GM18861 (cell line): ENCODE data around the gene OR1N1.
"Not testable (repeated sequence)": the region's sequence is repeated elsewhere in the genome, so short reads cannot be mapped to it uniquely, and the experiment has no call there.

Source experiments
- ATAC-seq: cut with Tn5 transposase; IDR thresholded peaks from one replicate; pipeline ENCODE4 v1.9.1; 2021; ENCODE audit not compliant: unreplicated experiment

The OR1N1 gene

DNA sequence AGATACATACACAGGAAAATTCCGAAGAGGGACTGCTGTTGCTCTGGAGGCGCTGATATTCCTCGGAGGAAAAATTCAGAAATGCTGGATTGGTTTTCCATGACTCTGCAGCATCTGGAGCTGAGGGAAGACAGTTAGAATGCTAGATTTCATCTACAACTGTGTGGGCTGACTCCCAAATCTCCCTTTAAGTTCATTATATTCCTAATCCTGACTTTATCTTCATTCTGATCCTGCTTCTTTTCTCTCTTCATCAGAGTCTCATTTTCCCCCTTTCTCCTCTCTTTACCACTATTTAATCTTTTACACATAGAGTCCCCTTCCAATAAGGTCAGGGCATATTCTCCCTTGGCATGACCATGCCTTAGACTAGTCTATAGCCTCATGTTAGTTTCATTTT is at the start of gene OR1N1:
TSS of gene OR1N1 (minus strand) at position 101 of the 400 bp plus-strand sequence. CDS start at position 101, 0 bp downstream.
- ATAC-seq: no peak

GRCh38 chr9:122572456-122572855 is 45.4 kb upstream of the OR1N1 start:
- ATAC-seq: no peak

DNA sequence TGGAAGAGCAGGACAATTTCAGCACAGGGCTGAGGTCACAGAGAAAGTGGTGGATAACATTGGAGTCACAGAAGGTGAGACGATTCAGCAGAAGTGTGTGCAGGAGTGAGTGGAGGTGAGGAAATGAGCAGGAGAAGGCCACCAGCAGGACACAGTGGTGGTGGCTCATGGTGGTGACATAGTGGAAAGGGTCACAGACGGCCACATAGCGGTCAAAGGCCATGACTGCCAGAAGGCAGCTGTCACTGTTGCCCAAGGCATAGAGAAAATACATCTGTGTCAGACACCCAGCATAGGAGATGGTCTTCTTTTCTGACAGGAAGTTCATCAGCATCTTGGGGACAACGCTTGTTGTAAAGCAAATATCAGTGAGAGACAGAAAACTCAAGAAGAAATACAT is 40.8 kb upstream of the OR1N1 start:
- ATAC-seq: no peak

GRCh38 chr9:122562134-122562760 is 35.2 kb upstream of the OR1N1 start:
- ATAC-seq: no peak

GRCh38 chr9:122561446-122561845 is 34.4 kb upstream of the OR1N1 start:
- ATAC-seq: no peak

DNA sequence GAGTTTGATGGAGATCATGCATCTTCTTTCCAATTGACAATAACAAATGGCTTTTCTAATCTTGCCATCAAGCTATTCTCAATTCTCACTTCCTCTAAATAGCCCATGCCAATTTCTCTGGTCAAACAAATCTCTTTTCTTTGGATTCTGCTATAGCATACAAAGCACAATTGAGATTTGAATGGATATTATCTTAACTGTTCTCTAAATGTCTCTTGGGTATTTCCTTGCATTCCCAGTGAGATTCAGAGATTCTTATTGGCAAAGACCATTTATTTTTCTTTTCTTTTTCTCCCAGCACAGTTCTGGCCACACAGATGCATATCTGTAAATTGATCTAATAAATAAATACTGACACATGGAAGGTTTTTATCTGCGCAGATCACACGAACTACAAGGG is 25.7 kb upstream of the OR1N1 start, which contains the start of gene OR1N2:
TSS of gene OR1N2 (plus strand) at position 301 of the 400 bp plus-strand sequence. CDS start 100 bp downstream, outside the sequence.
- ATAC-seq: no peak

DNA sequence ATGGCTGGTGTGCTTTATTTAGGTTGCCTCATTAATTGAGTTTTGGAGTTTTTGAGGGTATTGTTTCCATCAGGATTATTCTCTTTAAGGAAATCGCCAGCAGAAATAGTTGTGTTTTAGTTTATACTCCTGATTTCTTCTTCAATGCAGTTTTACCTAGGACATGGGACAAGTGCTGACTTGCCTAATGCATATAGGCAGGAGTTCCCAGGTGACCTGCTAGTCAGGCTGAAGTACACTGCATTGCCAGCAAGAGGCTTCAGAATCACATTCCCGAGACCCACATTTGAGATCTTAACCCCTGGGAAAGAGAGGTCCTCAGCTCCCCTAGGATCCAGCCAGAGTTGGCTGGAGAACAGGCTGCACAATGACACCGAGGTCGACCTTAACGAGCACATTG is 24.3 kb upstream of the OR1N1 start:
- ATAC-seq: no peak

GRCh38 chr9:122546196-122546595 is 19.1 kb upstream of the OR1N1 start:
- no peak for ATAC-seq

GRCh38 chr9:122538757-122539156 is 11.7 kb upstream of the OR1N1 start:
- ATAC-seq: no peak

DNA sequence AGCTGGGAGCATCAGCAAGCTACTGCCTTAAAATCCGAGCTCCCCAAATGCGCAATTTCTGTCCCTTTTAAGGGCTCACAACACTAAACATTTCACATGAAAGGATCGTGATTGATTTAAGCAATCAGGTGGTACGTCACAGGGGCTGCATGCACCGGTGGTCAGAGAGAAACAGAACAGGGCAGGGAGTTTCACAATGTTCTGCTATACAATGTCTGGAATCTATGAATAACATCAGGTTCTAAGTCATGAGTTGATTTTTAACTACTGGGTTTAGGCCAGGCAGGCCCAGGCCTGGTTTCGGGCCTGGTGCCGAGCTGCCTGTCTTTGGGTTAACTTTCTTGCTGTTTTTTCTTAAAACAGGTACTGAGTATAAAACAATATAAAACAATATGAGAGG is 10.0 kb upstream of the OR1N1 start:
- ATAC-seq: not testable (repeated sequence)

DNA sequence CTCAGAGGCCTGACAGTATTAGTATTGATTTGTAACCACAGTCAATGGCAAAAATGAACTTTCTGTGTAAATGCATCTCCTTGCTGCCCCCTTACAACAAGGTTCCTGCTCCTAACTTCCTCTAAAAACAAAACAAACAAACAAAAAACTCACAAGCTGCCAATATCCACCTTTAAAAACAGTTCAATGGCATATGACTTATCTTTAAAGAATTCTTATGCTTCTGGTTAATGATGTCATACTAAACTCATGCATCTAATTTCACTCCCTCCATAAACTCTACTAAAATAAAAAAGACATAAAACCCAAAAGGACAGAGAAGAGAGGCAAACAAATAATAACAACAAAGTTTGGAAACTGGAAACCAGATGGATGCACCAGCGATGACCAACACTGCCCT is 9.0 kb upstream of the OR1N1 start:
- no peak for ATAC-seq

- ATAC-seq: not testable (repeated sequence)
Measured at GRCh38 chr9:122531157-122531556, 4.1 kb upstream of the OR1N1 start.

DNA sequence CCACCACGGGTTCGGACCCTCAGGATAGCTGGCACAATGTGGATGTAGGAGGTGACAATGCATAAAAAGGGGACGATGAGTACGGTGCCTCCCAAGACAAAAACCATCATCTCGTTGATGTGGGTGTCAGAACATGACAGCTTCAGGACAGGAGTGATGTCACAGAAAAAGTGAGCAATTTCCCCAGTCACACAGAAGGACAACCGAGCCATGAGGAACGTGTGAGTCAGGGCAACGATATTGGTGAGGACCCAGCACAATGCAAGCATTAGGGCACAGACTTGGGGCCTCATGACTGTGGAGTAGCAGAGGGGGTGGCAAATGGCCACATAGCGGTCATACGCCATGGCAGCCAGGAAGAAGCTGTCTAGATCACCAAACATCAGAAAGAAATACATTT is 491 bp downstream of the OR1N1 start:
- ATAC-seq: no peak

GRCh38 chr9:122519376-122519775 is 7.7 kb downstream of the OR1N1 start:
- ATAC-seq: no peak

GRCh38 chr9:122518841-122519240 is 8.3 kb downstream of the OR1N1 start, which contains the start of gene OR1J4:
OR1J4 (plus strand) TSS chr9:122519141; CDS start chr9:122519141, 0 bp downstream.
- no peak for ATAC-seq

- ATAC-seq: no peak
Measured at GRCh38 chr9:122518226-122518625, 8.9 kb downstream of the OR1N1 start.

GRCh38 chr9:122510502-122510901 is 16.6 kb downstream of the OR1N1 start, which contains the start of gene OR1J2:
OR1J2 (plus strand) TSS chr9:122510802; CDS start chr9:122510802, 0 bp downstream.
- ATAC-seq: no peak

DNA sequence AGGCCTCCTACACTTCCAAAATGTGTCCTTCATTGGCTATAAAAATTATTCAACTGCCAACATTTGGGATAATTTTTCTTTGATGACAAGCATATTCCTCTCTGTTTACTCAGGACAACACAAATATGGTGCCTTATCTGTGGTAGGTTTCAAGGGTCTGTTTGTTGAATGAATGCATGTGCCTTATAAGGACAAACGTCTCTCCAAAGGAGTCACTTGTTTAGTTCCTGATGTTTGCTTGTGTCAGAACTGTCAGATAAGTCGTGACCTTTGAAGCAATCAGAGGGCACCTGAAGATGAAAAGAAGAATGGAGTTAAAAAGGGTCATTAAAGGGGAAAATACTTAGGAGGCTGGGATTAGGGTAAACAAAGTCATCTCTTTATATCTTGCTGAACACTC is 20.1 kb downstream of the OR1N1 start:
- ATAC-seq: no peak

DNA sequence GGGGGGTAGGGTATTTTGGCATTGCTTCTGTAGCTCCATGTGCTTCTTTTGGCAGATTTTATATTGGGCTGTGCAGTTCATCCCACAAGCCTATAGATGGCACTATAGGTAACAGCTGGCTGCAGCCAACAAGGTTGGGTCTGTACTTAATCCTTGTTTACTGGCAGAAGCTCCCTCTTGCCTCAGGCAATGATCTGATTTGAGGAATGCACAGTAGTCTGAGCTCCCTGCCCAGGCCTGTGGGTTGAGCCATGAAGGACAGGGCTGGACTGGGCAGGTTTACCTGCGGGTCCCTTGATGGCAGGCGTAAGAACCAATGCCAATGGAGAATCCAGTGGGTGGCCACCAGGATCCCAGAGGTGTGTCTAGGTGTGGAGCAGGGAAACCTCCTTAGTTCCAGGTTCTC is 28.2 kb downstream of the OR1N1 start:
- ATAC-seq: no peak

DNA sequence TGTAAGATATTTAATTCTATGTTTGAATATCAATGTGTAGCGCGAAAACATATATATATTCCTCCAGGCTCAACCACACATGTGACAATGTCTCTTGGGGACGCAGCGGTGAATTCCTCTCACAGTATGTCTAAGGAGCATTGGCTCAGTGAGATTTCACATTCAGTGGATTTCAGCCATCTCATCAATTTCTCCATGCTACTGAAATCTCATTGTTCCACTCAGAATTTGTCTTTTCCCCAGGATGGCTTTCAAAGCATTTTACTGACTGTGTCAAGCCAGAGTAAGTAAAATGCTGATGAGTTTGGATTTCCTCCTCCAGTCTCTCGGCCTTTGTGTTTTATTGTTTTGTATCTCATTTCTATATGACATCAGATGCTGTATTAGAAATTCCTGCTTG is 48.0 kb downstream of the OR1N1 start:
- no peak for ATAC-seq

DNA sequence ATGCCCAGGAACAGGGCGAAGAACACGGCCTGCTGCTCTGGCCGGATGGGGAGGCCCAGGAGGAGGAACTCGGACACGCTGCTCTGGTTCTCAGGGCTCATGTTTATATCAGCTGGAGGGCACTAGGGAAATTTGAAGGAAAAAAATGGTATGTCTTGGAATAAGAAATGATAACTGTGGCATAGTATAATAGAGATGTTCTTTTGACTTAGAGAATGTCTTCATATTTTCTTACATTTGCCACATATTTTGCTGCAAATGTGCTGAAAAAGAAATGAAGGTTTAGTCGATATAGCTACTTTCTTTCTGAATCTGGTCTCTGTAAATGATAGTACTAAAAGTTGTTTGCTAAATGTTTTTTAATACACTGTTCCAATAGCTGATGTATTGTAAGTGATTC is 49.3 kb downstream of the OR1N1 start, which contains the start of gene OR1J1:
TSS of gene OR1J1 (minus strand) at position 101 of the 400 bp plus-strand sequence. CDS start at position 101, 0 bp downstream.
- no peak for ATAC-seq

GRCh38 chr9:122477346-122477745 is 49.7 kb downstream of the OR1N1 start:
- no peak for ATAC-seq
